Stimulated activated CD8-positive, alpha-beta memory T cell treated with anti-CD3 and anti-CD28 coated beads, Interleukin-7, amount 100 ng/mL, for 24 hours (primary cell): Measurements from ENCODE around the gene GRIN1.
"Not testable (repeated sequence)": the region's sequence is repeated elsewhere in the genome, so short reads cannot be mapped to it uniquely, and the experiment has no call there.

Experiments used
- DNase-seq: peaks from one replicate; pipeline ENCODE4 v3.0.0-alpha.2; 2020; ENCODE audit warnings: low read depth

Gene GRIN1

GRCh38 chr9:137128862-137129455 is 10.0 kb upstream of the GRIN1 start:
- DNase-seq: no peak

DNA sequence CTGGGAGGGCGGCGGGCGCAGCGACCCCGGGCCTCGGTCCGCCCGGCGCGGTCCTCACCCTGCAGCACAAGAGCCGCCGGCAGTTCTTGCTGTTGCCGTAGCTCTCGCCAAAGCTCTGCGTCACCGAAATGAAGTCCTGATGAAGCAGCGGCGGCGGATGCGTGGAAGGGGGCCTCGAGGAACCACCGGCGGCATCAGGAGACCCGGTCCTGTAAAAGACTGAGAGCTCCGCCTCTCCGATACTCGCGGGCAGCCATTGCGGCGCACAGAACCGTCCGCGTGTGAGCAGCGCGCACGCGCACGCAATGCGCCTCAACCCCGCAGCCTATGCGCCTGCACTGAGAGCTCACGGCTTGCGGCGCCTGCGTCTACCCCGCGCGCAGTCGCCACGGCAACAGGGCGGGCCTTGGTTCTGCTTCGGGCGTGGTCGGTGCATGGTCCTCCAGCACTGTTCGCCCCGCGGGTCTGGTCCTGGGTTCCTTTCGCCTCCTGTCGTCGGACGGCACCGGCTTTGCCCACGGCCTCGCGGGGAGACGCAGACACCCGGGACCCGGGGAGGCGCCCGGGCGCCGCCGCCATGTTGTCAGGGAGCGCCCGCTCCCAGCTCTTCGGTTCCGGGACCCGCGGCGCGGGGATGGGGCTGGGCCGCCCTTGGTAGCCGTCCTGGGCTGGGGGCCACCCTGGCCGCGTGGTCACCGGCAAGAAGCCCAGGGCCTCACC is 9.3 kb upstream of the GRIN1 start:
- peak; percentile 73 for DNase-seq

- no peak for DNase-seq
Measured at GRCh38 chr9:137130176-137130755, 8.7 kb upstream of the GRIN1 start.

GRCh38 chr9:137134191-137134590 is 4.8 kb upstream of the GRIN1 start:
- no peak for DNase-seq

GRCh38 chr9:137135154-137135553 is 3.8 kb upstream of the GRIN1 start:
- DNase-seq: not testable (repeated sequence)

DNA sequence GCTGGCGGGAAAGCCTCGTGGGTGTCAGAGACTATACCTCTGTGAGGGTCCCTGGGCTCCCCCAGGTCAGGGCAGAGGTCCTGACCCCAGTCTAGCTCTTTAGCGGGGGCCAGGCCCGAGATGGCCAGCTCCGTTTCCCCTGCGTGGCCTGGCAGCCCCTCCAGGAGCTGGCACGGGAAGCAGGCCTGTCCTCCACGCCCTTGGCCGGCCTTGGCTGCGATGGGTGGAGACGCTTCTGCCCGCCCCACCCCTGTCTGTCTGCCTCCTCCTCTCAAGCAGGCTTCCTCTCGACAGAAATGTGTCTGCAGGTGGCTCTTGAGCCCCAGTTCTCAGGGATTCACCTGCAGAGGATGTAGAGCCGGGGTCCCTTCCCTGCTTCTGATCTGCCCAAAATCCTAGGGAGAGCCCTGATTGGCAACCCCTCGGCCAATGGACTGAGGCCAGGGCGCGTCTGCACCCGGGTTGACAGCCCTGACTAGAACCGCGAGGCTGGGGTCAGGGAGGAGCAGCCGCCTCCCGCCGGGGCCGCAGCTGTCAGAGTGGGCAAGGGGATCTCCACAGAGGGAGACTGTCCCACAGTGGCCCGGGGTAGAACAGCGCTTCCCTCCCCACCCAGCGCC is 2.6 kb upstream of the GRIN1 start:
- DNase-seq: no peak

- no peak for DNase-seq
Measured at GRCh38 chr9:137136881-137137607, 1.9 kb upstream of the GRIN1 start.

GRCh38 chr9:137138058-137138721 is 764 bp upstream of the GRIN1 start:
- no peak for DNase-seq

- DNase-seq: no peak
Measured at GRCh38 chr9:137139468-137140150, 655 bp downstream of the GRIN1 start.

GRCh38 chr9:137140151-137141012 is 1.4 kb downstream of the GRIN1 start:
- DNase-seq: no peak

- DNase-seq: no peak
Measured at GRCh38 chr9:137141050-137141810, 2.3 kb downstream of the GRIN1 start.

DNA sequence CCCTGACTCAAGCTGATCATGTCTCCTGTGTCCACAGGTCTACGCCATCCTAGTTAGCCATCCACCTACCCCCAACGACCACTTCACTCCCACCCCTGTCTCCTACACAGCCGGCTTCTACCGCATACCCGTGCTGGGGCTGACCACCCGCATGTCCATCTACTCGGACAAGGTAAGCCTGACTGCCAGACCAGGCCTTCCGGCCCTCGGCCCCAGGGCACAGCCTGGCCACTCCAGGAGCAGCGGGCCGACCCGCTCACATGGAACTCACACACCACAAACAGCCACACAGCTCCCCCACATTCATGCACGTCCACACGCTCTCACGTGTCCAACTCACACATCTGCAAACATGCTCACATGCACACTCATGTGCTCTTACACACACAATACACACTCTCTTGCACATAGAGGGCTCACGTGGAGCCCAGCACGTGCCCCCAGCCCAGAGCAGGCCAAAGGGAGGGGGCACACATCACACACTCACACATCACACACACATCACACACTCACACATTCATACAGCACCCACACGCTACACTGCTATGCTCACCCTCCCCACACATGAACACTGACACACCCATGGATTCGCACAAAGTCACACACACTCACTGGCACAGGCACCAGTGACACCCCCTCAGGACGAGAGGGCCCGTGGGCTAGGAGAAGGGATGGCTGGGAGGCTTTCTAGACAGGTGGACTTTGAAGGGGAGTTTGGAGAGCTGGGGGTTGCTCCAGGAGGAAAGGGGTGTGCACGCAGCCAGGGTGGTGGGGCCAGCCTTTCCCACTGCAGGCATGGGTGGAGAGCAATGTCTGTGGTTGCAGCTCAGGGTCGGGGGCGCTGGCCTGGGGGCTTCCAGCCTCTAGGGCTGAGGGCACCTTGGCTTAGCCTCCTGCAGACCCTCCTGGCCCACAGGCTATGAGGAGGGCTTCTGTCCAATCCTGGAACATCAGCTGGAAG is 3.3 kb downstream of the GRIN1 start:
- DNase-seq: no peak

DNA sequence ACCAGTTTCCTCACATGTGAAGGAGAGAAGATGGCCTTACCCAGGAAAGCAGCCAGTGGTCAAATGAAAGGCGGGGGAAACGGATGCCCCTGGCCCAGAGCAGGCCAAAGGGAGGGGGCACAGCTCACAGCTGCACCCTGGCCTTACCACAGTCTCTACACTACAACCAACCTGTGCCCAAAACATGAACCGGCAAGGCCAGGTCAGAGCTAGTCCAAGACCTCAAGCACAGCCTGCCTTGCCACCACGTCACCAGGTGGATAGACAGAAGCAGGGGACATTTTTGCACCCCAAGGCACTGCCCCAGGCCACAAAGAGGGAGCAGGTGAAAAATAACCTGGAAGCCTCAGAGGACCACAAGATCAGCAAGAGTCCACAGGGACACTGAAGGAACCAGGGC is 4.5 kb downstream of the GRIN1 start:
- DNase-seq: no peak

DNA sequence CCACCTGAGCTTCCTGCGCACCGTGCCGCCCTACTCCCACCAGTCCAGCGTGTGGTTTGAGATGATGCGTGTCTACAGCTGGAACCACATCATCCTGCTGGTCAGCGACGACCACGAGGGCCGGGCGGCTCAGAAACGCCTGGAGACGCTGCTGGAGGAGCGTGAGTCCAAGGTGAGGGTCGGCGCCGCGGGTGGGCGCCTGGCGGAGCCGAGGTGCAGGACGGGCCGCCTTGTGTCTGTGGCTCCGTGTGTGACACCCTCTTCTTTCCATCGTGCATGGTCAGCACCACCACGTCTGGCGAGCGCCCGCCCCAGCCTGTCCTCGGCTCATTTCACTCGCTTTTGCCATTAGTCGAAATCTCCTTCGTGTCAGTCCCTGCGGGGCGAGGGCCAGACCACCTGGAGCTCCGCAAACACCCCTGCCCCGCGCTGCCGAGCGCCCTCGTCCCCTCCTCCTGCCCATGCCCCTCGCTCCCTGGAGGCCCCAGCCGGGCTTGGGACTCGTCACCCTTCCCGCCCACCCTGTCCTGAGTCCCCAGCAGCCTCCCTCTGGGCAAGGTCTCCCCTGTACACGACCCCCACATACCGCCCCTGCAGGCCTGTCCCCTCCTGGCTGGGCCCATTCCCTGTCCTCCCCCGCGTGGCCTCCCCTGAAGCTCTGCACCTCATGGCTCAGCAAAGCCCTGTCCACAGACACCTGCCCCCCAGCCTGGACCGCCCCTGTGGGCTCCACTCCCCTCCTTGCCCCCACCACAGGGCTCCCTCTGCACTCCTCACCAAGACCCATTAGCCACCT is 7.0 kb downstream of the GRIN1 start:
- DNase-seq: no peak

GRCh38 chr9:137146527-137146918 is 7.6 kb downstream of the GRIN1 start:
- no peak for DNase-seq

GRCh38 chr9:137147091-137147792 is 8.3 kb downstream of the GRIN1 start:
- no peak for DNase-seq

DNA sequence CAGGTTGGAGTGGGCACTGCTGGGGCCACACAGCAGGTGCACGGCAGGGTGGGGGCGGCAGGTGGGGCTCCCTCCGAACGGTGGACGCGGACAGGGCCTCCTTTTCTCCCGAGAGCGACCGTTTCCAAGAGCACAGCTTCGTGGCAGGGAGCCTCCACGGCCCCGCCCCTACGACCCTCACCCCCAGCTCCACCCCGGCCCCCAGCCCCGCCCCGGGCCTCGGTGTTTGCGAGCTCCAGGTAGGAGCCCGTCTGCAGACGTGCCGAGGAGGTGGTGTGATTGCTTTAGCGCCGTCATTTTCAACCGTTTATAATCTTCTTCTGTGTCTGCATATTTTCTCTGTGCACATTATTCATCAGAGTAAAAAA is 8.8 kb downstream of the GRIN1 start:
- DNase-seq: no peak
